GM13977 (cell line): ENCODE measurements around the gene CHST10.
A peak's percentile ranks its signal among the peaks of the same experiment; 100 is the strongest.

ENCODE experiments used
- DNase-seq: peaks from one replicate; pipeline ENCODE4 v3.0.0; 2012; ENCODE audit warnings: low spot score
- in situ Hi-C: fragments of 300-500 bp; cut with MboI; formaldehyde crosslinking; loops from one replicate; pipeline ENCODE4 v1.12.0; 2022; ENCODE audit warnings: low sequenced_read_pairs, low pct_unique_long_range_greater_than_20kb, mixed read lengths, inconsistent platforms; ENCODE audit not compliant: unreplicated experiment
- TF ChIP-seq, protein P1 (sequence below): IDR thresholded peaks from 2 replicates; pipeline ENCODE4 v1.5.1; 2012; ENCODE audit warnings: mild to moderate bottlenecking, control low read depth; ENCODE audit not compliant: insufficient read depth; ENCODE audit errors: extremely low read depth, missing control alignments

Gene CHST10

DNA sequence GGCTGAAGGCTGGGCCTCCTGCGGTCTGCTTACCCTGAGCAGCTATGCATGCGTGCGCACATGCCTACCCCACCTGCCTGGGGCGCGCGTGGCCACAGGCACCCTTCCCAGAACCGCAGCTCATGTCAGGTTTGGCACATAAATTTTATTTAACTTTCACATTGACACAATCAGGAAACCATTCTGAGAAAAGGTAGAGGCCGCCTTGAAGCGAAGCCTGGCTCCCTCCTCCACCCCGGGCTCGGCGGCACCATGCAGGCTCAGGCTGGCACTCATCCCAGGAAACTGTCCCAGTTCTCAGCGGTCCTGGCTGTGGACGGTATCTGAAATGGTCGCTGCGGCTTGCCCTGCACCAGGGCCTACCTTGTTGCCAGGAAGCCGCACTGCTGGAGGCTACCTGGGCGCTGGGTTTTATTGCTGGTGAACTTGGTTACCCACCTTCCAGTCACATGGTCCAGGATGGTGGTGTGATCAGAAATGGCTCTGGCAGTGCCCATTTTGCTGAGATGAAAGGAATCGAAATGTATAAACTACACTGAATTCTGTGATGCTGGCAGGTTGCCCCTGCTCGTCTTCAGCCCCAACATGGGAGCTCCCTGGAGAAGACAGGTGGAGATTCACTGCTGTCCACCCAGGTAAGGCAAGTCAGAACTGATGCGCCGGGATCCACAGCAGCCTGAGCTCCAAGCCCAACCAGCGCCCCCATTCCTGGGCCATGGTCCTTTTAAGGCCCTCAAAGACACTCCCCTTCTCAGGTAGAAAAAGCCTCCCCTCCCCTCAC lies 25.5 kb downstream of the CHST10 start:
- in situ Hi-C loops: loop anchor here (25.0 kb wide), 1 partner anchor 830 kb away; no protein-coding TSS in a partner anchor
- no peak for DNase-seq

DNA sequence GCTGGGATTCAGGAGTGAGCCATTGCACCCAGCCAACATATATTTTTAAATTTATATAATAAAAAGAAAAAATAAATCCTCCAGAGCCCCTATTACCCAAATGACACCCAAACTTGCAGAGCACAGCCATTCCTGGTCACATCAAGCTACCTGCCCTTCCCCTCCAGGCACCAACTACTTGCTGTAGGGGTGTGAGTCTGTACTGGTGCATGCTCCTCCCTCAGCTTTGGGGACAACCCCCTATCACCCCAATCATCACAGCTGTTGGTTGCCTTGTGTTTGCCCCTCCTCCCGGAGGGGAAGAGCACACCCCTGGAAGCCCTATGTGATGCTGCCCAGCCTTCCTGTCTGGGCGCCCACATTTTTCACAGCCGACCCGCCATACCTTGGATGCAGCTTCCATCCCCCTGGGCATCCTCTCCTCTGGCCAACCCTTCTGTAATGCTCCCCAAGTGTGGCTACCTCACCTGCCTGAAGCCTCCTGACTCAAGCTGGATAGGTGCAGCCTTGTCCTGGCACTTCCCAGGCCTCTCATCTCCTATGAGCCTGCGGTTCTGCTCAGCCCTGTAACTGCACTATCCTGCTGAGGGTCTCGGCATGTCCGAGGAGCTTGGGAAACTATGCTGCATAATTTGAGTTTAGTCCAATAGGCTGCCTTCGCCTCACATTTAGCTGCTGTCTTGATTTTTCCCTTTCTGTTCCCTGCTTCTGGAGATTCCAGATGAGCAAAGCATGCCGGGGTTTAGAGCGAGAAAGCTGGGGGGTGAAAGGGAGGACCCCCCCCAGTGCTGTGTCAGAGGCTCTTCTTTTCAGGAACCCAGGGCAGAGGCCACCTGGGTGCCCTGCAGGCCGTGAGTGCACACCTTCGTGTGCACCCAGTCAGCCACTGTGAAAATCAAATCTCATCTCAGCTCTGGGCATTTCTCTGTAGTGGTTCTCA lies 27.2 kb downstream of the CHST10 start:
- TF ChIP-seq, protein P1, sequence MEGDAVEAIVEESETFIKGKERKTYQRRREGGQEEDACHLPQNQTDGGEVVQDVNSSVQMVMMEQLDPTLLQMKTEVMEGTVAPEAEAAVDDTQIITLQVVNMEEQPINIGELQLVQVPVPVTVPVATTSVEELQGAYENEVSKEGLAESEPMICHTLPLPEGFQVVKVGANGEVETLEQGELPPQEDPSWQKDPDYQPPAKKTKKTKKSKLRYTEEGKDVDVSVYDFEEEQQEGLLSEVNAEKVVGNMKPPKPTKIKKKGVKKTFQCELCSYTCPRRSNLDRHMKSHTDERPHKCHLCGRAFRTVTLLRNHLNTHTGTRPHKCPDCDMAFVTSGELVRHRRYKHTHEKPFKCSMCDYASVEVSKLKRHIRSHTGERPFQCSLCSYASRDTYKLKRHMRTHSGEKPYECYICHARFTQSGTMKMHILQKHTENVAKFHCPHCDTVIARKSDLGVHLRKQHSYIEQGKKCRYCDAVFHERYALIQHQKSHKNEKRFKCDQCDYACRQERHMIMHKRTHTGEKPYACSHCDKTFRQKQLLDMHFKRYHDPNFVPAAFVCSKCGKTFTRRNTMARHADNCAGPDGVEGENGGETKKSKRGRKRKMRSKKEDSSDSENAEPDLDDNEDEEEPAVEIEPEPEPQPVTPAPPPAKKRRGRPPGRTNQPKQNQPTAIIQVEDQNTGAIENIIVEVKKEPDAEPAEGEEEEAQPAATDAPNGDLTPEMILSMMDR: no peak
- DNase-seq: no peak
- in situ Hi-C loops: loop anchor here (25.0 kb wide), 1 partner anchor 828 kb away; no protein-coding TSS in a partner anchor

More for the DNA sequence above, 25.5 kb downstream of the CHST10 start:
- TF ChIP-seq, protein P1: no peak

DNA sequence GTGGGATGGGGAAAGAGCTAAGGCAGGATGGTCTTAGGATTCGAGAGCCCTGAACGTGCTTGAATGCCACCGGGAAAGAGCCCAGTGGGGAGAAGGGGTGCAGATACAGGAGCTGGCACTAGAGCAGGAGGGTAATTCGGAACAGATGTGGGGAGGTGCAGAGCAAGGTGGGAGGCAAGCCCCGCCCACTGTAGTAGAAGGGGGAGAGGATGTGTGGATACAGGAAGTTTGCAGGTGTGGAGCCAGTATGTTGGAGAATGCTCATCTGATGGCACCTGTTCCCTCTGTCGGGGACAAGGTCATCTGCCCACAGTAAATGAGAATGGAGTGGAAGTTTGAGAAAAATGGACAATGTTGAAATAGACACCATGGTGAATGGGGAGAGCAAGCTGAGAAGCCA lies 28.8 kb downstream of the CHST10 start:
- no peak for DNase-seq
- TF ChIP-seq, protein P1: no peak
- in situ Hi-C loops: loop anchor here (10.0 to 25.0 kb wide), 2 partner anchors 124 to 826 kb away; no protein-coding TSS in a partner anchor

DNA sequence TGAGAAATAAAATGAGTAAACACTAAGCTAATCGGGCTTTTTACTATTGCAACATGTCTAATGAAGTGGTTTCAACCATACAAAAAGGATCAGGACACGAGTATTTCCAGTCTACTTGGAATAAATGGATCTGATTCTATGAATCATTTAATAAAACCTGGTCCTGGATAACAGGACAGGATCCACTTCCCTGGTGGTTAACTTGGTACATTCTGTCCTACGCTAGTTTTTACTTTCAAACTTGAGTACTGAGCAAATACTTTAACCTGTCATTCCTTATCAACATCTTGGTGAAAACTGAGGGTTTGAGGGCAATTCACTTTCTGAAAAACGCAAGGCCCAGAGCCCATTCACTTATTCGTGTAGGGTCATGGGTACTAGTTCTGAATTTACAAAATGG lies 33.5 kb downstream of the CHST10 start:
- TF ChIP-seq, protein P1: no peak
- no peak for DNase-seq
- in situ Hi-C loops: loop anchor here (10.0 to 25.0 kb wide), 2 partner anchors 119 to 822 kb away; no protein-coding TSS in a partner anchor

DNA sequence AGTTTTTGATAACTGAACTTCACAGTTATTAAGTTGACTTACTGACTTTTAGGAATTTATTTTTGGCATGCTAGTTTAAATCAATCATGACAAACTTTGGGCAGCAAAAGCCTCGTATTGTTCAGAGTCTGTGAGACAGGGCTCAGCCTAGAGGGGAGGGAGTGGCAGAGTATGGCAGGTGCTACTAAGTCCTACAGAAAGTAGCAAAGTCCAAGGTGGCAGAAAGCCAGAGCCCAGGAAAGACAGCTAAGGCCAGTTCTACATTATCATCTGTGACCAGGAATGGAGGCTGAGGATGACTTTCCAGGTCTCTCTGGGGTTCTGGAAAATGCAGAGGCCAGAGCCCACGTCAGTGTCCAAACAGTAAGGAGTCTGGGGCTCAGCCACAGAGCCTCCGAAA lies 34.2 kb downstream of the CHST10 start:
- in situ Hi-C loops: loop anchor here (10.0 to 25.0 kb wide), 2 partner anchors 119 to 821 kb away; no protein-coding TSS in a partner anchor
- DNase-seq: no peak
- TF ChIP-seq, protein P1: no peak

DNA sequence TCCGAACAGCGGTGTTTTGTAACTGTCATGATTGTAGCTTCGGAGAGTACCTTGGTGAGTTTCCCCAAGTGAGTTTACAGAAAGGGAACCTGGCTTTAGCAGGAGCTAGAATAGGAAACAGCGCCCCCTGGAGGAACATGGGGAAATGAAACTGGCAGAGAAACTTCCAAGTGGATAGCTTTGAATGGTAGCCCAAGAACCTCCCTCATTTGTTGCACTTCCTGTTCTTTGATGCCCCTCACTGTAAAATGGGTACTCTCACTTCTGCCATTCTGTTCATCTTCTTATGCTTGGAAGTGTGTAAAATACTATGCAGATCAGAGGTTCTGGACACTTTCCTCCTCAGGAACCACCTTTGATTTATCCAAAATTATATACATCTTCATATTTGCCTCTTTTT lies 36.2 kb downstream of the CHST10 start:
- TF ChIP-seq, protein P1: peak; percentile 83
- DNase-seq: peak; percentile 63
- in situ Hi-C loops: loop anchor here (10.0 to 25.0 kb wide), 2 partner anchors 116 to 819 kb away; no protein-coding TSS in a partner anchor
